HCT116 (cell line): Measurements from ENCODE around the gene DNAJC1. TPM values are rescaled to one million over a fixed set of nuclear protein-coding genes. Genes with fewer than 3 reads are reported as not detected.

Source experiments
- ATAC-seq: fragments of 200-7000 bp; cut with Tn5 transposase; 2 replicates; pipeline ENCODE4 v1.9.1; 2020; ENCODE audit warnings: mild to moderate bottlenecking, moderate library complexity
- BruUV-seq: library from RNA; stranded (reverse); fragments of 400-500 nt; replicated peaks from 2 replicates; lab custom pipeline; 2021; lab: Mats Ljungman, UMichigan
- CTCF ChIA-PET: fragments of 300-600 bp; sonication (Branson Sonifier 250); formaldehyde crosslinking; loops from one replicate; lab custom pipeline; 2021; ENCODE audit warnings: antibody characterized with exemption; lab: Charles Lee
- POLR2A ChIA-PET: fragments of 300-600, 350-600 bp; sonication (Branson Sonifier 250); formaldehyde crosslinking; loops from one replicate; lab custom pipeline; 2021; ENCODE audit warnings: antibody characterized with exemption; lab: Charles Lee
- RAD21 ChIA-PET, 2 experiments: fragments of 300-600 bp; sonication (Branson Sonifier 250); formaldehyde crosslinking; loops; one replicate each; lab custom pipeline; 2023; ENCODE audit warnings: low total read pairs in 2 of 2; ENCODE audit not compliant: uncharacterized antibody in 2 of 2, unreplicated experiment in 2 of 2, low non-redundant PET in 1 of 2; lab: Charles Lee
- DNase-seq: peaks from one replicate; pipeline ENCODE4 v3.0.0-alpha.2; 2010; ENCODE audit warnings: low read depth, low spot score
- H2AFZ ChIP-seq: fragments of 200-600 bp; shearing (Covaris generic), sonication (generic); 2 replicates; pipeline ENCODE4 v1.6.1; 2017; ENCODE audit warnings: low read depth, mixed run types, mixed read lengths, antibody characterized with exemption, low read length; ENCODE audit not compliant: poor library complexity, severe bottlenecking
- H3K27ac ChIP-seq: 2 replicates; pipeline ENCODE4 v1.5.1; 2012; ENCODE audit warnings: low read depth, low read length
- H3K27me3 ChIP-seq: fragments of 200-600 bp; sonication (generic); 2 replicates; pipeline ENCODE4 v1.6.1; 2016; ENCODE audit warnings: mixed run types, low read length, mixed read lengths; ENCODE audit not compliant: insufficient read depth
- H3K36me3 ChIP-seq, 2 experiments: fragments of 200-500 bp in 1 of 2; fragments of 200-600 bp in 1 of 2; sonication (Bioruptor generic) in 1 of 2; sonication (generic) in 1 of 2; 2 replicates each; pipeline versions ENCODE4 v1.5.1 to v1.6.1; 2014 to 2016; ENCODE audit warnings: low read length in 2 of 2, inconsistent platforms in 1 of 2, mixed read lengths in 1 of 2, mixed run types in 1 of 2; ENCODE audit not compliant: insufficient read depth in 2 of 2, control insufficient read depth in 1 of 2
- H3K4me1 ChIP-seq, 2 experiments: fragments of 200-600 bp in 1 of 2; sonication (generic) in 1 of 2; 2 replicates each; pipeline versions ENCODE4 v1.5.1 to v1.6.1; 2012 to 2017; ENCODE audit warnings: low read length in 2 of 2, inconsistent platforms in 1 of 2, mild to moderate bottlenecking in 1 of 2, mixed read lengths in 1 of 2, mixed run types in 1 of 2, moderate library complexity in 1 of 2; ENCODE audit not compliant: insufficient read depth in 2 of 2, control insufficient read depth in 1 of 2
- H3K4me2 ChIP-seq: fragments of 200-600 bp; sonication (generic); 2 replicates; pipeline ENCODE4 v1.6.1; 2017; ENCODE audit warnings: mixed run types, low read length, mixed read lengths
- H3K4me3 ChIP-seq, 2 experiments: fragments of 200-600 bp in 1 of 2; sonication (generic) in 1 of 2; replicated peaks in 1 of 2; 2 replicates each; pipeline ENCODE4 v1.5.1; 2011 to 2016; ENCODE audit warnings: low read length in 2 of 2, control low read depth in 1 of 2, low read depth in 1 of 2, mild to moderate bottlenecking in 1 of 2, mixed read lengths in 1 of 2, mixed run types in 1 of 2
- H3K79me2 ChIP-seq: fragments of 200-600 bp; sonication (generic); 2 replicates; pipeline ENCODE4 v1.6.1; 2017; ENCODE audit warnings: mild to moderate bottlenecking, mixed run types, low read length, moderate library complexity, mixed read lengths; ENCODE audit not compliant: insufficient read depth
- H3K9ac ChIP-seq: fragments of 200-600 bp; sonication (generic); 2 replicates; pipeline ENCODE4 v1.6.1; 2016; ENCODE audit warnings: low read length, mixed read lengths
- H3K9me2 ChIP-seq: fragments of 200-600 bp; sonication (generic), shearing (Covaris generic); 2 replicates; pipeline ENCODE4 v1.6.1; 2017; ENCODE audit warnings: mixed run types, mild to moderate bottlenecking, moderate library complexity; ENCODE audit not compliant: insufficient read depth
- H3K9me3 ChIP-seq, 2 experiments: fragments of 200-500 bp in 1 of 2; fragments of 200-600 bp in 1 of 2; sonication (Bioruptor generic) in 1 of 2; sonication (generic) in 1 of 2; 2 replicates each; pipeline ENCODE4 v1.6.1; 2014 to 2017; ENCODE audit warnings: low read length in 2 of 2, mixed read lengths in 2 of 2, inconsistent platforms in 1 of 2, low read depth in 1 of 2, mild to moderate bottlenecking in 1 of 2, mixed run types in 1 of 2, moderate library complexity in 1 of 2; ENCODE audit not compliant: control insufficient read depth in 1 of 2, insufficient read depth in 1 of 2
- H4K20me1 ChIP-seq: fragments of 200-600 bp; sonication (generic), shearing (Covaris generic); 2 replicates; pipeline ENCODE4 v1.6.1; 2017; ENCODE audit warnings: mixed run types, mild to moderate bottlenecking, moderate library complexity; ENCODE audit not compliant: insufficient read depth
- CBX3 ChIP-seq: IDR thresholded peaks from 2 replicates; pipeline ENCODE4 v1.6.1; 2012; ENCODE audit warnings: low read depth
- CEBPB ChIP-seq: IDR thresholded peaks from 2 replicates; pipeline ENCODE4 v1.6.1; 2012; ENCODE audit warnings: low read depth
- CTCF ChIP-seq, 3 experiments: fragments of 200-600 bp in 1 of 3; sonication (generic) in 1 of 3; IDR thresholded peaks in 2 of 3; conservative IDR thresholded peaks in 1 of 3; 2 replicates each; pipeline ENCODE4 v1.5.1; 2012 to 2017; ENCODE audit warnings: low read depth in 2 of 3, low read length in 2 of 3, antibody characterized with exemption in 1 of 3, borderline replicate concordance in 1 of 3, control low read depth in 1 of 3, mild to moderate bottlenecking in 1 of 3, mixed read lengths in 1 of 3, mixed run types in 1 of 3, moderate library complexity in 1 of 3; ENCODE audit not compliant: insufficient read depth in 1 of 3
- EGR1 ChIP-seq: IDR thresholded peaks from 2 replicates; pipeline ENCODE4 v1.6.1; 2012; ENCODE audit warnings: low read depth
- ELF1 ChIP-seq: IDR thresholded peaks from 2 replicates; pipeline ENCODE4 v1.6.1; 2012; ENCODE audit warnings: low read depth, borderline replicate concordance
- EZH2phosphoT487 ChIP-seq: fragments of 200-600 bp; IDR thresholded peaks from 2 replicates; pipeline ENCODE4 v1.6.1; 2018; ENCODE audit warnings: antibody characterized with exemption, borderline replicate concordance
- FOSL1 ChIP-seq: IDR thresholded peaks from 2 replicates; pipeline ENCODE4 v1.6.1; 2012; ENCODE audit warnings: low read depth
- JUND ChIP-seq: IDR thresholded peaks from 2 replicates; pipeline ENCODE4 v1.6.1; 2012
- MAX ChIP-seq: IDR thresholded peaks from 2 replicates; pipeline ENCODE4 v1.6.1; 2012
- POLR2A ChIP-seq: IDR thresholded peaks from 2 replicates; pipeline ENCODE4 v1.7.0; 2011; ENCODE audit warnings: borderline replicate concordance; ENCODE audit not compliant: insufficient read depth, insufficient read length; ENCODE audit errors: extremely low read depth
- POLR2AphosphoS5 ChIP-seq: IDR thresholded peaks from 2 replicates; pipeline ENCODE4 v1.6.1; 2011; ENCODE audit warnings: mild to moderate bottlenecking, low read depth, low read length, moderate library complexity
- RAD21 ChIP-seq: IDR thresholded peaks from 2 replicates; pipeline ENCODE4 v1.6.1; 2012; ENCODE audit warnings: low read depth, mild to moderate bottlenecking
- REST ChIP-seq: IDR thresholded peaks from 2 replicates; pipeline ENCODE4 v1.6.1; 2012; ENCODE audit warnings: low read depth
- SIN3A ChIP-seq: IDR thresholded peaks from 2 replicates; pipeline ENCODE4 v1.6.1; 2012; ENCODE audit warnings: low read depth
- SP1 ChIP-seq: IDR thresholded peaks from 2 replicates; pipeline ENCODE4 v1.6.1; 2012; ENCODE audit warnings: low read depth
- SRF ChIP-seq: IDR thresholded peaks from 2 replicates; pipeline ENCODE4 v1.6.1; 2012; ENCODE audit warnings: low read depth
- TCF7L2 ChIP-seq: IDR thresholded peaks from 2 replicates; pipeline ENCODE4 v1.7.0; 2011; ENCODE audit warnings: borderline replicate concordance, inconsistent platforms; ENCODE audit not compliant: insufficient read depth, insufficient read length; ENCODE audit errors: extremely low read depth
- YY1 ChIP-seq: IDR thresholded peaks from 2 replicates; pipeline ENCODE4 v1.6.1; 2011; ENCODE audit warnings: low read length, low read depth, moderate library complexity, mild to moderate bottlenecking; ENCODE audit not compliant: insufficient replicate concordance; ENCODE audit errors: extremely low read depth
- ZBTB33 ChIP-seq: IDR thresholded peaks from 2 replicates; pipeline ENCODE4 v1.6.1; 2011; ENCODE audit warnings: mild to moderate bottlenecking, low read length, moderate library complexity; ENCODE audit not compliant: insufficient replicate concordance; ENCODE audit errors: extremely low read depth
- ZFX ChIP-seq: fragments of 450-650 bp; IDR thresholded peaks from 2 replicates; pipeline ENCODE4 v1.6.1; 2017
- intact Hi-C: fragments of 100-400 bp; cut with micrococcal nuclease; formaldehyde crosslinking; loops from 2 replicates; pipeline ENCODE4 v1.10.0; 2022
- total RNA-seq: library from RNA; stranded (reverse); gene quantifications from one replicate; pipeline ENCODE4 v1.2.1, GENCODE V29; 2021; ENCODE audit not compliant: unreplicated experiment

The DNAJC1 gene
- total RNA-seq, 1 experiment from 2014 or later = 17.9 TPM

GRCh38 chr10:21760332-21760731 is 243.2 kb downstream of the DNAJC1 start:
- no peak overlapping the region for H3K9ac ChIP-seq
- no peaks in the 10 kb centered on the region for H3K9me3 ChIP-seq
- H3K4me3 ChIP-seq = no peak overlapping the region
- H3K79me2 ChIP-seq = no peaks in the 10 kb centered on the region
- ChIA-PET CTCF (no interaction called here), RAD21 (no interaction called here), POLR2A (no interaction called here)
- H3K27me3 ChIP-seq = no peaks in the 10 kb centered on the region
- H3K4me1 ChIP-seq = no peaks in the 10 kb centered on the region
- no peak overlapping the region for H2AFZ ChIP-seq
- DNase-seq (no peak), ATAC-seq (no peak)
- no peak overlapping the region for H3K4me2 ChIP-seq
- TF ChIP-seq ELF1 (no peak), POLR2AphosphoS5 (no peak), ZBTB33 (no peak), MAX (no peak), POLR2A (no peak), CBX3 (no peak), RAD21 (no peak), SIN3A (no peak), TCF7L2 (no peak), ZFX (no peak), CEBPB (no peak), YY1 (no peak), FOSL1 (no peak), EZH2phosphoT487 (no peak), CTCF (IDR thresholded peaks at IDR 0.05 in 2 of 3, conservative IDR thresholded peaks at IDR 0.05 in 1 of 3; ENCODE audit: borderline replicate concordance in 1 of 3, insufficient read depth in 1 of 3, low read depth in 2 of 3, low read length in 2 of 3) (no peak), REST (no peak), JUND (no peak), SP1 (no peak), EGR1 (no peak), SRF (no peak)
- BruUV-seq = no TSS peak
- no peak overlapping the region for H3K27ac ChIP-seq
- intact Hi-C loops = no loop called here
- no peaks in the 10 kb centered on the region for H3K36me3 ChIP-seq
- no peaks in the 10 kb centered on the region for H4K20me1 ChIP-seq
- H3K9me2 ChIP-seq = no peaks in the 10 kb centered on the region
